ENCODE results near the gene IL17C.

IL17C gene

GRCh38 chr16:88617268-88618031, 20.9 kb upstream of the IL17C start:
- no peak for TF ChIP-seq CTCF (IDR thresholded peaks at IDR 0.05)

- no peak for TF ChIP-seq CTCF (IDR thresholded peaks at IDR 0.05)
Measured at GRCh38 chr16:88618182-88618955, 20.0 kb upstream of the IL17C start.

- TF ChIP-seq CTCF (IDR thresholded peaks at IDR 0.05) = no peak
Measured at GRCh38 chr16:88618956-88619667, 19.3 kb upstream of the IL17C start.

GRCh38 chr16:88619859-88620815, 18.2 kb upstream of the IL17C start:
- no peak for TF ChIP-seq CTCF (IDR thresholded peaks at IDR 0.05)

- TF ChIP-seq CTCF (IDR thresholded peaks at IDR 0.05) = no peak
Measured at GRCh38 chr16:88622125-88622524, 16.2 kb upstream of the IL17C start.

- no peak for TF ChIP-seq CTCF (IDR thresholded peaks at IDR 0.05)
Measured at GRCh38 chr16:88622866-88623265, 15.5 kb upstream of the IL17C start.

GRCh38 chr16:88623858-88624257, 14.5 kb upstream of the IL17C start:
- TF ChIP-seq CTCF (IDR thresholded peaks at IDR 0.05) = no peak
